ENCODE measurements around the gene NECTIN4. TPM values are rescaled to one million over a fixed set of nuclear protein-coding genes. Genes with fewer than 3 reads are reported as not detected.

NECTIN4 gene
- total RNA-seq, 1 donor from 2014 or later: 42.7 TPM

DNA sequence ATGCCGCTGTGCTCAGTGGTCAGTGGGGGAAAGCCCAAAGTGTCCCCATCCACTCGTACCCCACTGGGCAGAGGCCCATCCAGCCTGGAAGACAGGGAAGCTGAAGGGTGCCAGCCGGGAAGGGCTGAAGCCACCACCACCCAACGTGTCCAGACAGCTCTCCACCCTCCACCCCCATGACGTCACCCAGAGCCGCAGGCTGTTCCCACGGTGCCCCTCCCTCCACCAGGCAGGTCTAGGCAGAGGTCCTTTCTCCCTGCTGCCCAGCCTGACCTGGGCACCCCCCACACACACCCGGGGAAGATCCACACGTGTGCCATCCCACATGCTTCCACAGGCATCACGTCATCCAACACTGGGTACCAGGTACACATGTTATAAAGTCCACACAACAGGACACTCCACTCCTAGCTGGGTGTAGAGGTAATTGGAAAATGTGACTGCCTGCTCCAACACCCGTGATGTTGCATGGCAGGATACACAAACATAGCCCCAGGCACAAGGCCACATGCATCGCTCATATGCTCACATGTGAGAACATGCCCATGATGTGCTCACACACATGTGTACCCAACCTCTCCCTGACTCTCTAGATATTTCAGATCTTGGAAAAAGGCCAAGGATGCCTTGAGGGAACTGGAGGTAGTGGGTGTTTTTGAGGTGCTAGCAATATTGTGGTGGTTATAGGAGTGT is 14.5 kb downstream of the NECTIN4 start:
- Histone ChIP-seq H3K27me3 (no peaks in the 10 kb centered on the region), H3K27ac (peak overlapping the region; percentile 49), H3K36me3 (no peaks in the 10 kb centered on the region), H3K4me1 (peaks cover 5% of the 10 kb centered on the region), H3K9me3 (no peaks in the 10 kb centered on the region), H3K4me3 (no peak overlapping the region)
- TF ChIP-seq POLR2AphosphoS5 (IDR thresholded peaks at IDR 0.05; ENCODE audit: insufficient read depth in 1 of 2, low read depth in 1 of 2): peak; percentile 50 to 57
- no peak for TF ChIP-seq CTCF (IDR thresholded peaks at IDR 0.05)
- TF ChIP-seq POLR2A (IDR thresholded peaks at IDR 0.05): no peak
- no peak for DNase-seq (ENCODE audit: extremely low spot score in 2 of 2)
- intact Hi-C loops (cut with DNase I): no loop called here

GRCh38 chr1:161073474-161074121 is 15.8 kb downstream of the NECTIN4 start:
- H3K4me1 ChIP-seq: peaks cover 5% of the 10 kb centered on the region
- intact Hi-C loops (cut with DNase I): no loop called here
- no peak overlapping the region for H3K4me3 ChIP-seq
- no peaks in the 10 kb centered on the region for H3K9me3 ChIP-seq
- no peaks in the 10 kb centered on the region for H3K27me3 ChIP-seq
- H3K27ac ChIP-seq: peak overlapping the region; percentile 49
- no peak for DNase-seq (ENCODE audit: extremely low spot score in 2 of 2)
- no peaks in the 10 kb centered on the region for H3K36me3 ChIP-seq
- TF ChIP-seq POLR2AphosphoS5 (IDR thresholded peaks at IDR 0.05; ENCODE audit: insufficient read depth in 1 of 2, low read depth in 1 of 2): peak in 1 of 2 donors; percentile 33
- TF ChIP-seq POLR2A (IDR thresholded peaks at IDR 0.05): no peak

- Histone ChIP-seq H3K27me3 (no peaks in the 10 kb centered on the region), H3K27ac (peak overlapping the region; percentile 35), H3K4me1 (peaks cover 5% of the 10 kb centered on the region), H3K9me3 (no peaks in the 10 kb centered on the region), H3K4me3 (no peak overlapping the region), H3K36me3 (no peaks in the 10 kb centered on the region)
- intact Hi-C loops (cut with DNase I): no loop called here
- no peak for DNase-seq (ENCODE audit: extremely low spot score in 2 of 2)
- TF ChIP-seq CTCF (IDR thresholded peaks at IDR 0.05) (no peak), POLR2AphosphoS5 (IDR thresholded peaks at IDR 0.05; ENCODE audit: insufficient read depth in 1 of 2, low read depth in 1 of 2) (no peak), POLR2A (IDR thresholded peaks at IDR 0.05) (no peak)
These were observed 16.5 kb downstream of the NECTIN4 start for GRCh38 chr1:161072751-161073449.

DNA sequence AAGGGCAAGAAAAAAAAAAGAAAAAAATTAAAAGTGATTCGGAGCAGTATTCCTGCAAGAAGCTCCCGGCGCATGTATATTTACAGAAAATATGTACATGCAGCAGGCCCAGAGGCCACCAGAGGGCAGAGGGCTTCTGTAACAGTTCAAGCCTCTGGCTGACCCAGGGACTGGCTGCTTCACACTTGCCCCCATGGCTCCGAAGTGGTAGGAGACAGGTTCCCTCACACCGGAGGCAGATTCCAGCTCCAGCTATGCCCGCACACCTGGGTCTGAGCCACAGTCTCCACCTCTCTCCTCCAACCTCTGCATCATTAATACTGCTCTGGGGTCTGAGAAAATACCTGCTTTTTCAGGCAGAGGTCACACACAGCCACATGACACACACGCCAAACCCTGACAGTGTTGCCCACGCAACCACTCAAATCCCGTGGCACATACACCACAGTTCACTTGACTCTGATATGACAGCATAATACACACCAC is 17.4 kb downstream of the NECTIN4 start:
- Histone ChIP-seq H3K36me3 (no peaks in the 10 kb centered on the region), H3K4me3 (no peak overlapping the region), H3K27ac (no peak overlapping the region), H3K4me1 (peaks cover 5% of the 10 kb centered on the region), H3K9me3 (no peaks in the 10 kb centered on the region), H3K27me3 (no peaks in the 10 kb centered on the region)
- TF ChIP-seq CTCF (IDR thresholded peaks at IDR 0.05): peak in 1 of 3 experiments; percentile 27
- TF ChIP-seq POLR2AphosphoS5 (IDR thresholded peaks at IDR 0.05; ENCODE audit: insufficient read depth in 1 of 2, low read depth in 1 of 2): no peak
- intact Hi-C loops (cut with DNase I): no loop called here
- DNase-seq (ENCODE audit: extremely low spot score in 2 of 2): no peak

DNA sequence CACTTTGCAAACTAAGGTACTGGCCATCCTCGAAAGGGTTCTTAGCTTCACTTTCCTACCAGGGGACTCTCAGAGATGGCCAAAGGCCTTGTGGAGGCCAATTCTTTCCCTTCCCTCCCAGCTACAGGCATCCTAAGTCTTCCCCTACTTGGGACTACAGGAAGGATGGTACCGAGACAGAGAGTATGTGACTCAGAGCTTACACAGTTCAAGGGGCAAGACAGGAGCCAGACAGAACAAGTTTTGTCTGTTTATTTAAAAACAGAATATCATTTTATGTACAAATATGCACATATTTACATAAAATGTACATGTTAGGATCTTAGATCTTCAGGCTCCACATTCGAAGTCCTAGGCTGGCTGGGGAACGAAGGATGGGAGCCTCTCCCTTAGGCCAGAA is 18.6 kb downstream of the NECTIN4 start:
- H3K27ac ChIP-seq: no peak overlapping the region
- no peaks in the 10 kb centered on the region for H3K36me3 ChIP-seq
- TF ChIP-seq POLR2AphosphoS5 (IDR thresholded peaks at IDR 0.05; ENCODE audit: insufficient read depth in 1 of 2, low read depth in 1 of 2): no peak
- no peaks in the 10 kb centered on the region for H3K9me3 ChIP-seq
- intact Hi-C loops (cut with DNase I): no loop called here
- no peak overlapping the region for H3K4me3 ChIP-seq
- peaks cover 5% of the 10 kb centered on the region for H3K4me1 ChIP-seq
- no peaks in the 10 kb centered on the region for H3K27me3 ChIP-seq
- DNase-seq (ENCODE audit: extremely low spot score in 2 of 2): no peak

All from vagina (tissue), 2 donors.